SIG-M5 (cell line): ENCODE data around the gene IRF1.
"Not testable (repeated sequence)": the region's sequence is repeated elsewhere in the genome, so short reads cannot be mapped to it uniquely, and the experiment has no call there.

ENCODE experiments used
- DNase-seq: peaks from one replicate; lab custom pipeline; 2025; lab: John Stamatoyannopoulos, UW

Gene IRF1

DNA sequence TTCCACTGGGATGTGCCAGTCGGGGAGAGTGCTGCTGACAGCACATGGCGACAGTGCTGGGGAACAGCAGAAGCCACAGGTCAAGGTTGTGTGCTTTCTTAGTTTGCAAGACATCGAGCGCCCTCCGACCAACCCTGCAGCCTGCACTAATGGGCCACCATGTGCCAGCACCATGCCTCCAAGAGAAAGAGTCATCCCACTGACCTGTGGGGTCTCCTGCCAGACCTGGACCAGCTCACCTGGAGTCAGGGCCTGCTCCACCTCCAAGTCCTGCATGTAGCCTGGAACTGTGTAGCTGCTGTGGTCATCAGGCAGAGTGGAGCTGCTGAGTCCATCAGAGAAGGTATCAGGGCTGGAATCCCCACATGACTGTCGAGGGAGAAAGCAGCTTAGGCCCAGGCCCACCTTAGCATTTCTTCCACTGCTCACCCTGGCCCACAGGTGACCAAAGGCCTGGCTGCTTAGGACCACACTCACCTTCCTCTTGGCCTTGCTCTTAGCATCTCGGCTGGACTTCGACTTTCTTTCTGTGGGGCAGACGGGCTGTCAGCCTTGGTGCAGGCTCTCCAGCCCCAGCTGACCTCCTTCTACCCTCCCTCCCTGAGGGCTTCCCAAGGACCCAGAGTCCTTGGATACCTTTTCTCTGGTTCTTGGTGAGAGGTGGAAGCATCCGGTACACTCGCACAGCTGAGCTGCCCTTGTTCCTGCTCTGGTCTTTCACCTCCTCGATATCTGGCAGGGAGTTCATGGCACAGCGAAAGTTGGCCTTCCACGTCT lies 4.1 kb downstream of the IRF1 start:
- DNase-seq: no peak

GRCh38 chr5:132485641-132486317 lies 4.8 kb downstream of the IRF1 start:
- no peak for DNase-seq

- DNase-seq: not testable (repeated sequence)
Measured at GRCh38 chr5:132484876-132485640, 5.5 kb downstream of the IRF1 start.

DNA sequence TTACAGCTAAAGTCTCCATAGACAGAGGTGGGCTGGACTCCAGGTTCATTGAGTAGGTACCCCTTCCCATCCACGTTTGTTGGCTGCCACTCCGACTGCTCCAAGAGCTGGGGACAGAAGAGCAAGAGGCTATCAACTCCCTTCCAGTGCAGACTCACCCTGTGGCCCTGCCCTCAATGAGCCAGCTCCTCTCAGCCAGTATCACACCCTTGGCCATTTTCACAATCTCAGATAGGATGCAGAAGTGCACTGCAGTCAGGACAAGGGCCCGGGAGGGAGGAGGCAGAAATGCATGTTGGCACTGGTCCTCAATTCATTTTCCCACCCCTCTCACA lies 6.2 kb downstream of the IRF1 start:
- DNase-seq: no peak

GRCh38 chr5:132483661-132484390 lies 6.7 kb downstream of the IRF1 start:
- no peak for DNase-seq

DNA sequence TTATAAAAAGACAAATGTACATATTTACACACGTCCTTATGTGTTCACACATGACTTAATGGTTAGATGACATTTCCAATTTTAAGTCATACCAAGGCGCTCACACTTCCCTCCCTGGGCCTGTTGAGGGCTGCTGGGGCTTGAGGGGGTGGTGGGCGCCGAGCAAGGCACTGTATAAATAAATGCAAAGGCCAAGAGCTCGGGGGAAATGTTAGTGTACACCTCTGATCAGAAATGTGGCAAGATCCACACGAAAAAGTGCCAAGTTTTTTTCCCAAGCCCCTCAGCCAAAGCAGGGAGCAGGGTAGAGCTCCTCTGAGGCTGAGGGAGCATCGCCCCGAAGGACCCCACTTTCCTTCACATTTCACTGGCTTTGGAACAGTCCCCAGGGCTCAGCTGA lies 7.5 kb downstream of the IRF1 start:
- DNase-seq: no peak

- DNase-seq: no peak
Measured at GRCh38 chr5:132481596-132482211, 8.9 kb downstream of the IRF1 start.

DNA sequence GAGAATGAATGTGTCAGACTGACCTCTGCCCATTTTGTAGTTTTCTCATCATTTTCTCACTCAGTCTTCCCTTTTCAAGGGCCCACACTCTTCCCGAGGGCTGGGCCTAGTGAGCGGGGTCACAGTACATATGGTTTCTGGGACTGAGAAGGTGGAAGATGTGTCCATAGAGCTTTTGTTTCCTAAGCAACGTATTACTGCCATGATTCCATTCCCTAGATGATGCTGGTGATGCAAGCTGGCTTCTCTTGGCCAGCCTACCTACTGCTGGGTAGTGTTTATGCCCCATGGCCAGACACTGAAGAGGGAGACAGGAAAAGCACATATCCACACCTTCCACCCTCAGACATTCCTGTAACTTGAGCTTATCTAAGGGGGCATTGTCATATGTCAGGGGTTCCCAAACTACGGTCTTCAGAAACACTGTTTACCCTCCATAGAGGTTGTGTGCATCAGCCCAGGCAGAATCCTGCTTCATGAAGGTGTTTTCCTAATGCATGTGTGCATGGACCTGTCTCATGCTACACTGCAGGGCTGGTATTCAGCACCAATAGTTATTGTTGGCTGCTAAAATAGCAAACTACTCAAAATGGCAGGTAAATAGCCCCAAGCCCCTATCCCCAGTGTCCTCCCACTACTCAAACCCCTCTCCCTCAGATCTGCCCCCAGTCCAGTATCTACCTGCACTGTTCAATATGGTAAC lies 9.5 kb downstream of the IRF1 start:
- DNase-seq: no peak

- DNase-seq: no peak
Measured at GRCh38 chr5:132480546-132480892, 10.1 kb downstream of the IRF1 start.

- DNase-seq: no peak
Measured at GRCh38 chr5:132480042-132480441, 10.5 kb downstream of the IRF1 start.

GRCh38 chr5:132479111-132479951 lies 11.2 kb downstream of the IRF1 start:
- DNase-seq: no peak

GRCh38 chr5:132478366-132478871 lies 12.2 kb downstream of the IRF1 start:
- DNase-seq: no peak

DNA sequence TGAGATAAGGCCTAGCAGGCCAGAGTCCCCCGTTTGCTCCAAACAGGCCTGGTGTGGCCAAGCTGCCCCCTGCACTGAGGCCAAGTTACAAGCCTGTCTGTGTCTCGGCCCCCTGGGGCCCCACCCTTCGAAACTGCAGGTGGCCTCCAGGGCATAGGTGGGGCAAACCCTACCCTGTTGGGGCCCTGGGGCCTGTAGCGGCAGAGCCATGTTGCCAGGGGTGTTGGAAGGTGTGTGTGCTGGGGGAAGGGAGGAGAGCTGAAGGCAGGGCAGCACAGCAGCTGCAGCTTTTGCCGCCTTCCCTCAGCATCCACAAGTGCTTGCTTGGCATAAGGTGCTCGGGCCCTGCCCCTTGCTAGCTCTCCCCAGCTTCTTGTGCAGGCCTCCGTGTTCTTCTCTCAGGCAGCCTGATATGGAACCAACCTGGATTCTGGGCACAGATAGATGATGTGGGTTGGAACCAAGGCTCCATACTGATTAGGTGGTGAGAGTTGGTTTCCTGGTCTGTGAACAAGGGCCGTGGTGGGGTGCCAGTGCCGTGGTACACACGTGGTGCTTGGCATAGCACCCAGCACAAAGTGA lies 12.7 kb downstream of the IRF1 start:
- DNase-seq: no peak

DNA sequence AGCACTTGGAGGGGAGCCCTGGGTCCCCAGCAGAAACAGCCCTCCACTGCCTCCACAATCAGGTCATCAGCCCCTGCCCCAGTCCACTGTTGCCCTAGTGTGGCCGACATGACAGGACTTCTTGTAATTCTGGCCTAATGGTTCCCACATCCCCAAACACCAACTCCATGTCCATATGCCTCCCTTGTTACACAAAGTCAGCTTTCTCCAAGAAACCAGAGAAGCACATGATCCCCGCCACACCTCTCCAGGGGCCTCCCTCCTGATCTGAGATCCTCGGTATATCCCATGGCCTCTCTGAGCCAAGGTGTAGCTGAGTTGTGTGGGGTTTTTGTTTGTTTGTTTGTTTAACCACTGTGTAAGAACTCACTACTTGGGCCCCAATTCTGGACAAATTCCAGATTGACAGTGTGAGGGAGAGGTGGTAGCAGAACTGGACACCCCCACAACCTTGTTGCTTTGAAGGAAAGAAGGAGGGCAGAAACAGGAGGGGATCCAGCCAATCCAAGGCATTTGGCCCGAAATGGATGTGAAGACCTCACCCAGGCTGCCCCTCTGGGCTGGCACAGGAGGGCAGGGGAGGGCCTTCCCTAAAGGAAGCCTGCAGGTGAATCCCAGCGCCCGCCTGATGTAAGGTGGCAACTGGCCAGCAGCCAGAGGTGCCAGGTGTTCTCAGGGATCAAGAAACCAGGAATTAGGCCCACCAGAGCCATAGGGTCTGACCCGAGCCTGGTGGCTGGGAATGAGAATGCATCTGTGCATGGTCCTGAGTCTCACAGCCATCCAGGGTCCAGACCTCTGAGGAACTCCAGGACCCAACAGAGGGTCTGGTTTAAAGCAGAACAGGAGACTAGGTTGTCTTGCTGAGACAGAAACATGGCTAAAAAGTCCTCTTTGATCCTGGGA lies 13.4 kb downstream of the IRF1 start:
- DNase-seq: no peak

GRCh38 chr5:132475987-132476875 lies 14.3 kb downstream of the IRF1 start:
- DNase-seq: no peak

DNA sequence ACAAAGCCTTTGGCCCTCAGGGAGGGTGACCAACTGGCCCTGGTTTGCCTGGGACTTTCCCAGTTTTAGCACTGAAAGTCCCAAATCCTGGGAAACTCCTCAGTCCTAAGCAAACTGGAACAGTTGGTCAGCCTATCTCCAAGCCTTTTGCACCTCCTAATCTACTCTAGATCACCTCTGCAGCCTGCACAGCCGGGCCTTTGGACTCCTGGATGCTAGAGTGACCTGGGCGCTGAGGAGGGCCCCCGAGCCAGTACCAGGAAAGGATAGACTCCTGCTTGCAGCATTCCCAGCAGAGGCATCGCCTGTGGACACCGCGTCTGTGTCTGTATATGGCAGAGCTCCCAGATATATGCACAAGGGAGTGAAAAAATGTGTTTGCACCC lies 15.1 kb downstream of the IRF1 start:
- DNase-seq: no peak

GRCh38 chr5:132474881-132475496 lies 15.6 kb downstream of the IRF1 start:
- no peak for DNase-seq
